Keratinocyte (primary cell): ENCODE results near the gene AIG1. TPM values are rescaled to one million over a fixed set of nuclear protein-coding genes. Genes with fewer than 3 reads are reported as not detected.

ENCODE experiments used
- DNase-seq: peaks from one replicate; pipeline ENCODE4 v3.0.0-alpha.2; 2011; ENCODE audit warnings: low read depth, missing footprints, low spot score
- FAIRE-seq: peaks from 2 replicates; lab custom pipeline; 2011; peaks lifted over from hg19 to GRCh38; lab: Jason Lieb, UNC
- H2AFZ ChIP-seq: 2 replicates; pipeline ENCODE4 v1.6.0; 2012; ENCODE audit warnings: low read length, control low read depth, inconsistent platforms; ENCODE audit not compliant: control insufficient read depth
- H3K27ac ChIP-seq: 2 replicates; pipeline ENCODE4 v1.5.1; 2011; ENCODE audit warnings: low read length; ENCODE audit not compliant: control insufficient read depth, insufficient read depth
- H3K27me3 ChIP-seq: 3 replicates; pipeline ENCODE4 v1.6.0; 2011; ENCODE audit warnings: low read length; ENCODE audit not compliant: control insufficient read depth, insufficient read depth; ENCODE audit errors: extremely low read depth
- H3K36me3 ChIP-seq, 2 experiments: 2 replicates in 1 of 2; 3 replicates in 1 of 2; pipeline ENCODE4 v1.5.1; 2011; ENCODE audit warnings: low read length in 2 of 2, mild to moderate bottlenecking in 1 of 2; ENCODE audit not compliant: control insufficient read depth in 2 of 2, insufficient read depth in 2 of 2; ENCODE audit errors: extremely low read depth in 1 of 2
- H3K4me1 ChIP-seq: 3 replicates; pipeline ENCODE4 v1.5.1; 2011; ENCODE audit warnings: low read length; ENCODE audit not compliant: control insufficient read depth, insufficient read depth; ENCODE audit errors: extremely low read depth
- H3K4me2 ChIP-seq: 3 replicates; pipeline ENCODE4 v1.6.0; 2011; ENCODE audit warnings: low read depth, low read length; ENCODE audit not compliant: control insufficient read depth, insufficient read depth; ENCODE audit errors: extremely low read depth
- H3K4me3 ChIP-seq, 3 experiments: fragments of 200-600 bp in 1 of 3; sonication (generic) in 1 of 3; 2 replicates in 2 of 3; 3 replicates in 1 of 3; pipeline ENCODE4 v1.5.1; 2011 to 2016; ENCODE audit warnings: low read length in 3 of 3, mild to moderate bottlenecking in 3 of 3, control low read depth in 2 of 3, inconsistent platforms in 1 of 3, low read depth in 1 of 3, mixed read lengths in 1 of 3, mixed run types in 1 of 3, moderate library complexity in 1 of 3; ENCODE audit not compliant: control insufficient read depth in 2 of 3, insufficient read depth in 2 of 3; ENCODE audit errors: extremely low read depth in 1 of 3
- H3K79me2 ChIP-seq: 2 replicates; pipeline ENCODE4 v1.6.0; 2012; ENCODE audit warnings: low read length; ENCODE audit not compliant: control insufficient read depth, insufficient read depth
- H3K9ac ChIP-seq: 3 replicates; pipeline ENCODE4 v1.6.0; 2011; ENCODE audit warnings: low read length; ENCODE audit not compliant: control insufficient read depth, insufficient read depth; ENCODE audit errors: extremely low read depth
- H3K9me1 ChIP-seq: 3 replicates; pipeline ENCODE4 v1.6.0; 2011; ENCODE audit warnings: low read length; ENCODE audit not compliant: control insufficient read depth, insufficient read depth; ENCODE audit errors: extremely low read depth
- H3K9me3 ChIP-seq: 2 replicates; pipeline ENCODE4 v1.5.1; 2012; ENCODE audit warnings: low read depth, low read length; ENCODE audit not compliant: control insufficient read depth
- H4K20me1 ChIP-seq: 3 replicates; pipeline ENCODE4 v1.6.0; 2011; ENCODE audit warnings: low read length; ENCODE audit not compliant: control insufficient read depth, insufficient read depth; ENCODE audit errors: extremely low read depth
- EZH2 ChIP-seq: IDR thresholded peaks from one replicate; pipeline ENCODE4 v1.6.1; 2012; ENCODE audit warnings: inconsistent platforms, mild to moderate bottlenecking, low read length, moderate library complexity
- dilution Hi-C: fragments of 300-500 bp; cut with MboI; formaldehyde crosslinking; loops from one replicate; pipeline ENCODE4 v1.7.0; 2020; ENCODE audit warnings: low sequenced_read_pairs; ENCODE audit not compliant: extremely low pct_ligation_motif_present
- polyA plus RNA-seq, 5 experiments: library from polyadenylated mRNA; depleted of rRNA in 3 of 5; stranded (reverse) in 3 of 5; stranded (forward) in 1 of 5; unstranded in 1 of 5; fragments of >200 nt; gene quantifications; 1 replicate in 1 of 5; 2 replicates in 3 of 5; 3 replicates in 1 of 5; pipeline versions ENCODE4 v1.2.1 to v1.2.3, GENCODE V29; 2011 to 2012; ENCODE audit warnings: missing spikeins in 2 of 5, low read depth in 1 of 5, low replicate concordance in 1 of 5
- TF ChIP-seq, protein P1 (sequence below), 3 experiments: IDR thresholded peaks in 1 of 3; conservative IDR thresholded peaks in 1 of 3; optimal IDR thresholded peaks in 1 of 3; 2 replicates in 2 of 3; 3 replicates in 1 of 3; pipeline versions ENCODE3 to v1.5.1; 2011; ENCODE audit warnings: low read length in 3 of 3, mild to moderate bottlenecking in 3 of 3, moderate library complexity in 2 of 3, control low read depth in 1 of 3, inconsistent platforms in 1 of 3; ENCODE audit not compliant: insufficient read depth in 2 of 3; ENCODE audit errors: extremely low read depth in 1 of 3

Gene AIG1
- polyA plus RNA-seq, 1 donor (not counting 4 experiments of a cell fraction or from before 2014, with no cell fraction given): 77.1 TPM

DNA sequence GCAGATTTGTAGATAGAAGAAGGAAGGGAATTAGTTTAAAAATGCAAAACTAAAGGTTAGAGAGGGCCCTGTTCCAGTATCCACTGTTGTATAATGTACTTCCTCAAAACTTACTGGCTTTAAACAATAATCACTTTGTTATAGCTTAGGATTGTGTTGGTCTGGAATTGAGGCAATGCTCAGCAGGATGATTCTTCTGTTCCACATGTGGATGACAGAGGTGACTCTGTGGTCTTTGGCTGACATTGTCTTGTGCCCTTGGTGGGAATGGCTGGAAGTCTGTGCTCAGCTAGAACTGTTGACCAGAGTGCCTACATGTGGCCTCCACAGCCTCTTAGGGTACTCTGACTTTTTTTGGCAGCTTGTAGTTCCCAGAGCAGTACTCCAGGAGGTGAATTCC, 143.4 kb downstream of the AIG1 start:
- FAIRE-seq (no peak), DNase-seq (no peak)
- Histone ChIP-seq H3K36me3 (no peaks in the 10 kb centered on the region), H3K79me2 (no peaks in the 10 kb centered on the region), H3K9ac (no peak overlapping the region), H3K4me1 (no peaks in the 10 kb centered on the region), H3K4me2 (no peak overlapping the region), H4K20me1 (no peaks in the 10 kb centered on the region), H3K9me1 (no peaks in the 10 kb centered on the region), H3K27ac (no peak overlapping the region), H2AFZ (no peak overlapping the region), H3K9me3 (no peaks in the 10 kb centered on the region), H3K27me3 (no peaks in the 10 kb centered on the region), H3K4me3 (no peak overlapping the region)
- dilution Hi-C loops: no loop called here
- TF ChIP-seq EZH2: no peak
- TF ChIP-seq, protein P1, sequence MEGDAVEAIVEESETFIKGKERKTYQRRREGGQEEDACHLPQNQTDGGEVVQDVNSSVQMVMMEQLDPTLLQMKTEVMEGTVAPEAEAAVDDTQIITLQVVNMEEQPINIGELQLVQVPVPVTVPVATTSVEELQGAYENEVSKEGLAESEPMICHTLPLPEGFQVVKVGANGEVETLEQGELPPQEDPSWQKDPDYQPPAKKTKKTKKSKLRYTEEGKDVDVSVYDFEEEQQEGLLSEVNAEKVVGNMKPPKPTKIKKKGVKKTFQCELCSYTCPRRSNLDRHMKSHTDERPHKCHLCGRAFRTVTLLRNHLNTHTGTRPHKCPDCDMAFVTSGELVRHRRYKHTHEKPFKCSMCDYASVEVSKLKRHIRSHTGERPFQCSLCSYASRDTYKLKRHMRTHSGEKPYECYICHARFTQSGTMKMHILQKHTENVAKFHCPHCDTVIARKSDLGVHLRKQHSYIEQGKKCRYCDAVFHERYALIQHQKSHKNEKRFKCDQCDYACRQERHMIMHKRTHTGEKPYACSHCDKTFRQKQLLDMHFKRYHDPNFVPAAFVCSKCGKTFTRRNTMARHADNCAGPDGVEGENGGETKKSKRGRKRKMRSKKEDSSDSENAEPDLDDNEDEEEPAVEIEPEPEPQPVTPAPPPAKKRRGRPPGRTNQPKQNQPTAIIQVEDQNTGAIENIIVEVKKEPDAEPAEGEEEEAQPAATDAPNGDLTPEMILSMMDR (optimal IDR thresholded peaks at IDR 0.05 in 1 of 3, IDR thresholded peaks at IDR 0.05 in 1 of 3, conservative IDR thresholded peaks at IDR 0.05 in 1 of 3; ENCODE audit: extremely low read depth in 1 of 3, insufficient read depth in 2 of 3, low read length in 3 of 3): no peak

DNA sequence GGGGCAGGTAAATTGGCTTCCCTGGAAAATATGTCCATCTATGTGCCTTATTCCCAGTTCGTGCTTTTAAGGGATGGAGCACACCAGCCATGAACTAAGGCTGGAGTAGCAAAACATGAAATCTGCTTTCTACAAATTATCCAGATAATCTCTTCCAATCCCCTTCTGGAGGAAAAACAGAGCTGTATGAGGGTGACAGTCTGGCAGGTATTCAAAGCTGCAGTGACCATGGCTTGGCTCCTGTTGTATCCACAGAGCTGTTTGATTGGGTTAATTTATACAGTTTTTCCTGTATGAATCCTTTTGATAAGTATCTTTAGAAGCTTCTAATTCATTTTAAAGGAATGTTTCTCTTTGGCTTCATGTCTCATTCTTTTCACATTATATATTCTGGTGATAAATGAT, 144.4 kb downstream of the AIG1 start:
- Histone ChIP-seq H3K27me3 (no peaks in the 10 kb centered on the region), H3K4me1 (no peaks in the 10 kb centered on the region), H3K9me1 (no peaks in the 10 kb centered on the region), H3K4me2 (no peak overlapping the region), H3K9me3 (no peaks in the 10 kb centered on the region), H3K36me3 (no peaks in the 10 kb centered on the region), H4K20me1 (no peaks in the 10 kb centered on the region), H2AFZ (no peak overlapping the region), H3K27ac (no peak overlapping the region), H3K9ac (no peak overlapping the region), H3K79me2 (no peaks in the 10 kb centered on the region), H3K4me3 (no peak overlapping the region)
- dilution Hi-C loops: no loop called here
- TF ChIP-seq, protein P1 (optimal IDR thresholded peaks at IDR 0.05 in 1 of 3, IDR thresholded peaks at IDR 0.05 in 1 of 3, conservative IDR thresholded peaks at IDR 0.05 in 1 of 3; ENCODE audit: extremely low read depth in 1 of 3, insufficient read depth in 2 of 3, low read length in 3 of 3): no peak
- TF ChIP-seq EZH2: no peak
- DNase-seq (no peak), FAIRE-seq (no peak)
